HepG2 (cell line): ENCODE results near the gene NME2. TPM values are rescaled to one million over a fixed set of nuclear protein-coding genes. Genes with fewer than 3 reads are reported as not detected.

Source experiments
- BRD4 ChIP-seq: sonication (generic); formaldehyde crosslinking; IDR thresholded peaks from 2 replicates; pipeline ENCODE4 v1.4.0; 2020; ENCODE audit warnings: missing genetic modification reagents
- EP300 ChIP-seq, 3 experiments: sonication (generic) in 1 of 3; formaldehyde crosslinking in 1 of 3; IDR thresholded peaks; 2 replicates each; pipeline versions ENCODE4 v1.5.1 to v1.6.1; 2011 to 2020; ENCODE audit warnings: low read depth in 2 of 3, low read length in 2 of 3, borderline replicate concordance in 1 of 3, improper control_type of control experiment in 1 of 3, mild to moderate bottlenecking in 1 of 3, missing genetic modification reagents in 1 of 3, moderate library complexity in 1 of 3
- GTF2F1 ChIP-seq: fragments of 150-350 bp; IDR thresholded peaks from 2 replicates; pipeline ENCODE4 v1.6.1; 2014; ENCODE audit warnings: low read length
- MZF1 ChIP-seq: sonication (generic); formaldehyde crosslinking; IDR thresholded peaks from 2 replicates; pipeline ENCODE4 v1.8.1; 2023; ENCODE audit warnings: mild to moderate bottlenecking, missing genetic modification reagents, borderline replicate concordance
- NAIF1 ChIP-seq: sonication (generic); formaldehyde crosslinking; IDR thresholded peaks from 2 replicates; pipeline ENCODE4 v1.5.0; 2020; ENCODE audit warnings: mild to moderate bottlenecking, missing genetic modification reagents, borderline replicate concordance
- NR3C1 ChIP-seq: sonication (generic); formaldehyde crosslinking; IDR thresholded peaks from 2 replicates; pipeline ENCODE4 v1.4.0; 2020; ENCODE audit warnings: missing genetic modification reagents
- ZKSCAN1 ChIP-seq: fragments of 150-350 bp; IDR thresholded peaks from 2 replicates; pipeline ENCODE4 v1.6.1; 2014; ENCODE audit warnings: low read length
- ZNF260 ChIP-seq: sonication (generic); formaldehyde crosslinking; IDR thresholded peaks from 2 replicates; pipeline ENCODE4 v1.4.0; 2020; ENCODE audit warnings: missing genetic modification reagents, low read depth, mild to moderate bottlenecking, borderline replicate concordance
- ZNF30 ChIP-seq: sonication (generic); formaldehyde crosslinking; IDR thresholded peaks from 2 replicates; pipeline ENCODE4 v1.5.0; 2020; ENCODE audit warnings: mild to moderate bottlenecking, missing genetic modification reagents
- ZNF446 ChIP-seq: sonication (generic); formaldehyde crosslinking; IDR thresholded peaks from 2 replicates; pipeline ENCODE4 v1.5.0; 2020; ENCODE audit warnings: mild to moderate bottlenecking, missing genetic modification reagents
- polyA plus RNA-seq, 8 experiments: library from polyadenylated mRNA; depleted of rRNA in 3 of 8; stranded (reverse) in 7 of 8; unstranded in 1 of 8; fragments of >200 nt; fragmentation: Illumina TruSeq in 4 of 8; extraction: Trizol in 4 of 8; gene quantifications; 2 replicates each; pipeline versions ENCODE4 v1.2.1 to v1.2.3, GENCODE V29; 2011 to 2016; ENCODE audit warnings: low read depth in 4 of 8, missing spikeins in 1 of 8, mixed read lengths in 1 of 8; ENCODE audit not compliant: insufficient read depth in 1 of 8
- total RNA-seq, 5 experiments: library from RNA; depleted of rRNA; stranded (reverse); fragments of >200 nt; fragmentation: Illumina TruSeq; extraction: Trizol; gene quantifications; 2 replicates each; pipeline ENCODE4 v1.2.3, GENCODE V29; 2016; ENCODE audit warnings: low read depth in 1 of 5
- TF ChIP-seq, protein P1 (sequence below): sonication (generic); formaldehyde crosslinking; IDR thresholded peaks from 2 replicates; pipeline ENCODE4 v1.8.1; 2023; ENCODE audit warnings: mild to moderate bottlenecking, missing genetic modification reagents
- TF ChIP-seq, protein P2 (sequence below): sonication (generic); formaldehyde crosslinking; IDR thresholded peaks from 2 replicates; pipeline ENCODE4 v1.4.0; 2020; ENCODE audit warnings: mild to moderate bottlenecking, missing genetic modification reagents
- TF ChIP-seq, protein P3 (sequence below), 2 experiments: fragments of 450-650 bp in 1 of 2; sonication (generic) in 1 of 2; formaldehyde crosslinking; IDR thresholded peaks; 2 replicates each; pipeline versions ENCODE4 v1.5.0 to v1.8.0; 2020 to 2022; ENCODE audit warnings: mild to moderate bottlenecking in 1 of 2, missing genetic modification reagents in 1 of 2
- TF ChIP-seq, protein P4 (sequence below): sonication (generic); formaldehyde crosslinking; IDR thresholded peaks from 2 replicates; pipeline ENCODE4 v1.4.0; 2020; ENCODE audit warnings: mild to moderate bottlenecking, low read depth, missing genetic modification reagents
- TF ChIP-seq, protein P5 (sequence below): sonication (generic); formaldehyde crosslinking; IDR thresholded peaks from 2 replicates; pipeline ENCODE4 v1.4.0; 2020; ENCODE audit warnings: low read depth, missing genetic modification reagents
- TF ChIP-seq, protein P6 (sequence below): IDR thresholded peaks from 2 replicates; pipeline ENCODE4 v1.6.1; 2016; ENCODE audit warnings: low read depth, borderline replicate concordance

Gene NME2
- total and polyA plus RNA-seq, 2 of the 13 experiments (the other 11 are each of a cell fraction or from before 2014, with no cell fraction given) = 790 to 1,213 TPM

DNA sequence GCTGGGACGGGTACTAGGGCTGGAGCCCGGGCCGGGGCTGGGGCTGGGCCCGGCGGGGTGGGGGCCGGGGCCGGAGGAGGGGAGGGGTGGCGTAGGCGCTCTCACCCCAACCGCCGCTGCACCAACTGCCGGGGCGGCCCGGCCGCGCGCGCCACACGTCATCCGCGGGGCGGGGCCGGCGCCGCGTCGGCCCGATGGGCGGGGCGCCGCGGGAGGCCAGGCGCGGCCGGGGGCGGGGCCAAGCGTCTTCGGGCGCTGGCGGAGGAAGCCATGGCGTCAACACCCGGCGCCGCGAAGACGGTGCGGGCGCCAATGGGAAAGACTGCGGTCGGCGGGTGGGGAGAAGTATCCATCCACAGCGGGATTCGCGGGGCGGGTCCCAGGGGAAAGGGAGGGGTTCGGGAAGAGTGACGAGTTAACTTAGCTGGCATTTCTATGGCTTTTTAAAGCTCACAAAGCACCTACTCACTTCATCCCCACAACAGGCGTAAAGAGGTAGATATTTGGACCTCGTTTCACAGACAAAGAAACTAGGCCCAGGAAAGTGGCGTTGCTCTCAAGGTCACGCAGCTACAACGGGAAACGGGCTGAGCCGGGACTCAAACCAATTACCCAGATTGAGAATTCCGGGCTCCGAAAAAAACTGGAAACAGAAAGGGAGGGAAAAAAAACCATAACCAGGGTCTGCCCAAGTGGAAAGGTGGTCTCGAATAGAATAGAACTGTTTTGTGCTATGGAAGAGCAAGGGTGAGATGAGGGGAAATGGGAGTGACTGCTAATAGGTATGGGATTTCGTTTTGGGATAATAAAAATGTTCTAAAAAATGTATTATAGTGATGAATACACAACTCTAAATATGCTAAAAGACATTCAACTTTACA is 45.2 kb upstream of the NME2 start, which contains the start of gene SPAG9 (continued):
- TF ChIP-seq MZF1 (no peak), NAIF1 (CRISPR knock-in tag) (no peak), ZKSCAN1 (peak; percentile 67; the same call in 1 of the 2 replicates), NR3C1 (CRISPR knock-in tag) (no peak), ZNF260 (no peak), ZNF446 (CRISPR knock-in tag) (no peak), ZNF30 (no peak), BRD4 (CRISPR knock-in tag) (no peak; the same call in 1 of the 2 replicates), GTF2F1 (0 out of 2 replicates have a peak, but pooled peaks have one; percentile 25), EP300 (IDR thresholded peaks at IDR 0.05; ENCODE audit: low read depth in 2 of 2, low read length in 2 of 2) (peak in 1 of 2 experiments; percentile 68; a peak in 1 of 4 replicates), EP300 (CRISPR knock-in tag; IDR thresholded peaks at IDR 0.05; ENCODE audit: borderline replicate concordance) (no peak)
- TF ChIP-seq, protein P1, sequence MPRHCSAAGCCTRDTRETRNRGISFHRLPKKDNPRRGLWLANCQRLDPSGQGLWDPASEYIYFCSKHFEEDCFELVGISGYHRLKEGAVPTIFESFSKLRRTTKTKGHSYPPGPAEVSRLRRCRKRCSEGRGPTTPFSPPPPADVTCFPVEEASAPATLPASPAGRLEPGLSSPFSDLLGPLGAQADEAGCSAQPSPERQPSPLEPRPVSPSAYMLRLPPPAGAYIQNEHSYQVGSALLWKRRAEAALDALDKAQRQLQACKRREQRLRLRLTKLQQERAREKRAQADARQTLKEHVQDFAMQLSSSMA (CRISPR knock-in tag) = no peak
- TF ChIP-seq, protein P2, sequence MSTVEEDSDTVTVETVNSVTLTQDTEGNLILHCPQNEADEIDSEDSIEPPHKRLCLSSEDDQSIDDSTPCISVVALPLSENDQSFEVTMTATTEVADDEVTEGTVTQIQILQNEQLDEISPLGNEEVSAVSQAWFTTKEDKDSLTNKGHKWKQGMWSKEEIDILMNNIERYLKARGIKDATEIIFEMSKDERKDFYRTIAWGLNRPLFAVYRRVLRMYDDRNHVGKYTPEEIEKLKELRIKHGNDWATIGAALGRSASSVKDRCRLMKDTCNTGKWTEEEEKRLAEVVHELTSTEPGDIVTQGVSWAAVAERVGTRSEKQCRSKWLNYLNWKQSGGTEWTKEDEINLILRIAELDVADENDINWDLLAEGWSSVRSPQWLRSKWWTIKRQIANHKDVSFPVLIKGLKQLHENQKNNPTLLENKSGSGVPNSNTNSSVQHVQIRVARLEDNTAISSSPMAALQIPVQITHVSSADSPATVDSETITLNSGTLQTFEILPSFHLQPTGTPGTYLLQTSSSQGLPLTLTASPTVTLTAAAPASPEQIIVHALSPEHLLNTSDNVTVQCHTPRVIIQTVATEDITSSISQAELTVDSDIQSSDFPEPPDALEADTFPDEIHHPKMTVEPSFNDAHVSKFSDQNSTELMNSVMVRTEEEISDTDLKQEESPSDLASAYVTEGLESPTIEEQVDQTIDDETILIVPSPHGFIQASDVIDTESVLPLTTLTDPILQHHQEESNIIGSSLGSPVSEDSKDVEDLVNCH (CRISPR knock-in tag) = 0 out of 2 replicates have a peak, but pooled peaks have one; percentile 48
- TF ChIP-seq, protein P3, sequence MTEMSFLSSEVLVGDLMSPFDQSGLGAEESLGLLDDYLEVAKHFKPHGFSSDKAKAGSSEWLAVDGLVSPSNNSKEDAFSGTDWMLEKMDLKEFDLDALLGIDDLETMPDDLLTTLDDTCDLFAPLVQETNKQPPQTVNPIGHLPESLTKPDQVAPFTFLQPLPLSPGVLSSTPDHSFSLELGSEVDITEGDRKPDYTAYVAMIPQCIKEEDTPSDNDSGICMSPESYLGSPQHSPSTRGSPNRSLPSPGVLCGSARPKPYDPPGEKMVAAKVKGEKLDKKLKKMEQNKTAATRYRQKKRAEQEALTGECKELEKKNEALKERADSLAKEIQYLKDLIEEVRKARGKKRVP (CRISPR knock-in tag; IDR thresholded peaks at IDR 0.05) = peak in 1 of 2 experiments; percentile 42; a peak in 1 of 4 replicates
- TF ChIP-seq, protein P4, sequence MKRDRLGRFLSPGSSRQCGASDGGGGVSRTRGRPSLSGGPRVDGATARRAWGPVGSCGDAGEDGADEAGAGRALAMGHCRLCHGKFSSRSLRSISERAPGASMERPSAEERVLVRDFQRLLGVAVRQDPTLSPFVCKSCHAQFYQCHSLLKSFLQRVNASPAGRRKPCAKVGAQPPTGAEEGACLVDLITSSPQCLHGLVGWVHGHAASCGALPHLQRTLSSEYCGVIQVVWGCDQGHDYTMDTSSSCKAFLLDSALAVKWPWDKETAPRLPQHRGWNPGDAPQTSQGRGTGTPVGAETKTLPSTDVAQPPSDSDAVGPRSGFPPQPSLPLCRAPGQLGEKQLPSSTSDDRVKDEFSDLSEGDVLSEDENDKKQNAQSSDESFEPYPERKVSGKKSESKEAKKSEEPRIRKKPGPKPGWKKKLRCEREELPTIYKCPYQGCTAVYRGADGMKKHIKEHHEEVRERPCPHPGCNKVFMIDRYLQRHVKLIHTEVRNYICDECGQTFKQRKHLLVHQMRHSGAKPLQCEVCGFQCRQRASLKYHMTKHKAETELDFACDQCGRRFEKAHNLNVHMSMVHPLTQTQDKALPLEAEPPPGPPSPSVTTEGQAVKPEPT (CRISPR knock-in tag) = no peak
- TF ChIP-seq, protein P5, sequence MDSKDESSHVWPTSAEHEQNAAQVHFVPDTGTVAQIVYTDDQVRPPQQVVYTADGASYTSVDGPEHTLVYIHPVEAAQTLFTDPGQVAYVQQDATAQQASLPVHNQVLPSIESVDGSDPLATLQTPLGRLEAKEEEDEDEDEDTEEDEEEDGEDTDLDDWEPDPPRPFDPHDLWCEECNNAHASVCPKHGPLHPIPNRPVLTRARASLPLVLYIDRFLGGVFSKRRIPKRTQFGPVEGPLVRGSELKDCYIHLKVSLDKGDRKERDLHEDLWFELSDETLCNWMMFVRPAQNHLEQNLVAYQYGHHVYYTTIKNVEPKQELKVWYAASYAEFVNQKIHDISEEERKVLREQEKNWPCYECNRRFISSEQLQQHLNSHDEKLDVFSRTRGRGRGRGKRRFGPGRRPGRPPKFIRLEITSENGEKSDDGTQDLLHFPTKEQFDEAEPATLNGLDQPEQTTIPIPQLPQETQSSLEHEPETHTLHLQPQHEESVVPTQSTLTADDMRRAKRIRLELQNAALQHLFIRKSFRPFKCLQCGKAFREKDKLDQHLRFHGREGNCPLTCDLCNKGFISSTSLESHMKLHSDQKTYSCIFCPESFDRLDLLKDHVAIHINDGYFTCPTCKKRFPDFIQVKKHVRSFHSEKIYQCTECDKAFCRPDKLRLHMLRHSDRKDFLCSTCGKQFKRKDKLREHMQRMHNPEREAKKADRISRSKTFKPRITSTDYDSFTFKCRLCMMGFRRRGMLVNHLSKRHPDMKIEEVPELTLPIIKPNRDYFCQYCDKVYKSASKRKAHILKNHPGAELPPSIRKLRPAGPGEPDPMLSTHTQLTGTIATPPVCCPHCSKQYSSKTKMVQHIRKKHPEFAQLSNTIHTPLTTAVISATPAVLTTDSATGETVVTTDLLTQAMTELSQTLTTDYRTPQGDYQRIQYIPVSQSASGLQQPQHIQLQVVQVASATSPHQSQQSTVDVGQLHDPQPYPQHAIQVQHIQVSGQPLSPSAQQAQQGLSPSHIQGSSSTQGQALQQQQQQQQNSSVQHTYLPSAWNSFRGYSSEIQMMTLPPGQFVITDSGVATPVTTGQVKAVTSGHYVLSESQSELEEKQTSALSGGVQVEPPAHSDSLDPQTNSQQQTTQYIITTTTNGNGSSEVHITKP (CRISPR knock-in tag) = peak; percentile 37; the same call in 1 of the 2 replicates
- TF ChIP-seq, protein P6, sequence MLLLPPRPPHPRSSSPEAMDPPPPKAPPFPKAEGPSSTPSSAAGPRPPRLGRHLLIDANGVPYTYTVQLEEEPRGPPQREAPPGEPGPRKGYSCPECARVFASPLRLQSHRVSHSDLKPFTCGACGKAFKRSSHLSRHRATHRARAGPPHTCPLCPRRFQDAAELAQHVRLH = 0 out of 2 replicates have a peak, but pooled peaks have one; percentile 33
